Measurements from ENCODE around the gene LTBP1.

LTBP1 gene

GRCh38 chr2:33216508-33217182, 269.9 kb downstream of the LTBP1 start:
- WGBS = 95% methylated on average over 3 of the region's 3 CpGs

GRCh38 chr2:33217406-33217805, 270.7 kb downstream of the LTBP1 start:
- Histone ChIP-seq H3K18ac (ENCODE audit: low read depth in 1 of 2, low read length in 2 of 2) (no peak overlapping the region), H3K14ac (ENCODE audit: low read length in 2 of 2) (no peak overlapping the region), H3K27ac (ENCODE audit: low read length, poor library complexity, severe bottlenecking) (no peak overlapping the region), H3K4me2 (ENCODE audit: low read length, poor library complexity, severe bottlenecking) (no peak overlapping the region), H3K9ac (ENCODE audit: low read length) (no peak overlapping the region), H3K4ac (ENCODE audit: low read depth in 1 of 2, low read length in 2 of 2) (peak overlapping the region in 1 of 2 experiments; percentile 37), H2BK5ac (ENCODE audit: low read depth, low read length, poor library complexity, severe bottlenecking) (no peak overlapping the region), H4K91ac (ENCODE audit: low read length) (no peak overlapping the region), H3K27me3 (ENCODE audit: control insufficient read depth in 1 of 2, insufficient read depth in 1 of 2, low read length in 2 of 2) (no peaks in the 10 kb centered on the region), H3K36me3 (ENCODE audit: control insufficient read depth in 1 of 2, insufficient read depth in 2 of 2, low read depth in 1 of 2, low read length in 2 of 2) (peaks cover 0 to 9% of the 10 kb centered on the region in 2 experiments), H4K8ac (ENCODE audit: low read length) (no peak overlapping the region), H3K4me1 (ENCODE audit: control insufficient read depth, insufficient read depth, low read depth, low read length) (peaks cover 19% of the 10 kb centered on the region), H3K4me3 (ENCODE audit: insufficient read depth in 1 of 2, low read depth in 1 of 2, low read length in 2 of 2) (no peak overlapping the region), H3K9me3 (ENCODE audit: control insufficient read depth, low read length) (no peaks in the 10 kb centered on the region), H2AK5ac (ENCODE audit: low read length, severe bottlenecking) (no peak overlapping the region), H2BK15ac (ENCODE audit: low read depth, poor library complexity, severe bottlenecking) (no peak overlapping the region), H2BK120ac (ENCODE audit: low read depth, low read length) (no peak overlapping the region), H2AFZ (ENCODE audit: low read depth, low read length) (no peak overlapping the region), H3K79me1 (replicated peaks; ENCODE audit: low read length, poor library complexity, severe bottlenecking) (no peaks in the 10 kb centered on the region), H3K23ac (ENCODE audit: low read length in 2 of 2) (no peak overlapping the region), H2BK12ac (ENCODE audit: low read length in 2 of 2) (peak overlapping the region in 1 of 2 experiments; percentile 94)
- no peak for DNase-seq
- 98% methylated on average over 3 of the region's 3 CpGs for WGBS

More at GRCh38 chr2:33216508-33217182, 269.9 kb downstream of the LTBP1 start:
- H3K79me1 ChIP-seq (replicated peaks; ENCODE audit: low read length, poor library complexity, severe bottlenecking) = no peaks in the 10 kb centered on the region
- no peak overlapping the region for H3K23ac ChIP-seq (ENCODE audit: low read length in 2 of 2)
- H3K9ac ChIP-seq (ENCODE audit: low read length) = no peak overlapping the region
- no peak overlapping the region for H2AFZ ChIP-seq (ENCODE audit: low read depth, low read length)
- peak overlapping the region in 1 of 2 experiments; percentile 9 for H3K14ac ChIP-seq (ENCODE audit: low read length in 2 of 2)
- peak overlapping the region; percentile 40 to 83 for H3K4ac ChIP-seq (ENCODE audit: low read depth in 1 of 2, low read length in 2 of 2)
- H3K36me3 ChIP-seq (ENCODE audit: control insufficient read depth in 1 of 2, insufficient read depth in 2 of 2, low read depth in 1 of 2, low read length in 2 of 2) = peaks cover 0 to 3% of the 10 kb centered on the region in 2 experiments
- peak overlapping the region; percentile 0 for H2BK5ac ChIP-seq (ENCODE audit: low read depth, low read length, poor library complexity, severe bottlenecking)
- peak overlapping the region; percentile 31 for H2AK5ac ChIP-seq (ENCODE audit: low read length, severe bottlenecking)
- H3K4me2 ChIP-seq (ENCODE audit: low read length, poor library complexity, severe bottlenecking) = no peak overlapping the region
- no peak overlapping the region for H3K4me3 ChIP-seq (ENCODE audit: insufficient read depth in 1 of 2, low read depth in 1 of 2, low read length in 2 of 2)
- no peak overlapping the region for H2BK15ac ChIP-seq (ENCODE audit: low read depth, poor library complexity, severe bottlenecking)
- H3K27me3 ChIP-seq (ENCODE audit: control insufficient read depth in 1 of 2, insufficient read depth in 1 of 2, low read length in 2 of 2) = no peaks in the 10 kb centered on the region
- peak overlapping the region; percentile 30 for H3K27ac ChIP-seq (ENCODE audit: low read length, poor library complexity, severe bottlenecking)
- H2BK120ac ChIP-seq (ENCODE audit: low read depth, low read length) = peak overlapping the region; percentile 64
- H3K18ac ChIP-seq (ENCODE audit: low read depth in 1 of 2, low read length in 2 of 2) = peak overlapping the region; percentile 46 to 79
- no peak for DNase-seq
- H3K4me1 ChIP-seq (ENCODE audit: control insufficient read depth, insufficient read depth, low read depth, low read length) = peaks cover 19% of the 10 kb centered on the region
- peak overlapping the region; percentile 94 for H4K91ac ChIP-seq (ENCODE audit: low read length)
- peak overlapping the region; percentile 75 to 94 for H2BK12ac ChIP-seq (ENCODE audit: low read length in 2 of 2)
- no peaks in the 10 kb centered on the region for H3K9me3 ChIP-seq (ENCODE audit: control insufficient read depth, low read length)
- peak overlapping the region; percentile 81 for H4K8ac ChIP-seq (ENCODE audit: low read length)

GRCh38 chr2:33219114-33219513, 272.4 kb downstream of the LTBP1 start:
- H4K8ac ChIP-seq (ENCODE audit: low read length) = no peak overlapping the region
- no peak overlapping the region for H3K9ac ChIP-seq (ENCODE audit: low read length)
- H3K18ac ChIP-seq (ENCODE audit: low read depth in 1 of 2, low read length in 2 of 2) = no peak overlapping the region
- H3K4me3 ChIP-seq (ENCODE audit: insufficient read depth in 1 of 2, low read depth in 1 of 2, low read length in 2 of 2) = no peak overlapping the region
- no peak overlapping the region for H2BK120ac ChIP-seq (ENCODE audit: low read depth, low read length)
- H3K4me2 ChIP-seq (ENCODE audit: low read length, poor library complexity, severe bottlenecking) = no peak overlapping the region
- no peak overlapping the region for H2AK5ac ChIP-seq (ENCODE audit: low read length, severe bottlenecking)
- H2BK15ac ChIP-seq (ENCODE audit: low read depth, poor library complexity, severe bottlenecking) = no peak overlapping the region
- peaks cover 16% of the 10 kb centered on the region for H3K4me1 ChIP-seq (ENCODE audit: control insufficient read depth, insufficient read depth, low read depth, low read length)
- no peak overlapping the region for H2AFZ ChIP-seq (ENCODE audit: low read depth, low read length)
- H3K4ac ChIP-seq (ENCODE audit: low read depth in 1 of 2, low read length in 2 of 2) = no peak overlapping the region
- no peaks in the 10 kb centered on the region for H3K9me3 ChIP-seq (ENCODE audit: control insufficient read depth, low read length)
- H3K27ac ChIP-seq (ENCODE audit: low read length, poor library complexity, severe bottlenecking) = no peak overlapping the region
- peaks cover 0 to 24% of the 10 kb centered on the region in 2 experiments for H3K36me3 ChIP-seq (ENCODE audit: control insufficient read depth in 1 of 2, insufficient read depth in 2 of 2, low read depth in 1 of 2, low read length in 2 of 2)
- WGBS = 97% methylated on average over 3 of the region's 4 CpGs
- no peak overlapping the region for H2BK5ac ChIP-seq (ENCODE audit: low read depth, low read length, poor library complexity, severe bottlenecking)
- H3K79me1 ChIP-seq (replicated peaks; ENCODE audit: low read length, poor library complexity, severe bottlenecking) = no peaks in the 10 kb centered on the region
- no peak overlapping the region for H4K91ac ChIP-seq (ENCODE audit: low read length)
- H2BK12ac ChIP-seq (ENCODE audit: low read length in 2 of 2) = no peak overlapping the region
- DNase-seq = no peak
- no peaks in the 10 kb centered on the region for H3K27me3 ChIP-seq (ENCODE audit: control insufficient read depth in 1 of 2, insufficient read depth in 1 of 2, low read length in 2 of 2)
- H3K23ac ChIP-seq (ENCODE audit: low read length in 2 of 2) = no peak overlapping the region
- no peak overlapping the region for H3K14ac ChIP-seq (ENCODE audit: low read length in 2 of 2)

- Histone ChIP-seq H3K4me3 (ENCODE audit: insufficient read depth in 1 of 2, low read depth in 1 of 2, low read length in 2 of 2) (no peak overlapping the region), H3K23ac (ENCODE audit: low read length in 2 of 2) (no peak overlapping the region), H3K27me3 (ENCODE audit: control insufficient read depth in 1 of 2, insufficient read depth in 1 of 2, low read length in 2 of 2) (no peaks in the 10 kb centered on the region), H2BK5ac (ENCODE audit: low read depth, low read length, poor library complexity, severe bottlenecking) (no peak overlapping the region), H3K9ac (ENCODE audit: low read length) (peak overlapping the region; percentile 8), H4K91ac (ENCODE audit: low read length) (no peak overlapping the region), H2AFZ (ENCODE audit: low read depth, low read length) (no peak overlapping the region), H3K27ac (ENCODE audit: low read length, poor library complexity, severe bottlenecking) (no peak overlapping the region), H3K14ac (ENCODE audit: low read length in 2 of 2) (no peak overlapping the region), H2BK120ac (ENCODE audit: low read depth, low read length) (no peak overlapping the region), H2BK15ac (ENCODE audit: low read depth, poor library complexity, severe bottlenecking) (no peak overlapping the region), H3K4me2 (ENCODE audit: low read length, poor library complexity, severe bottlenecking) (no peak overlapping the region), H4K8ac (ENCODE audit: low read length) (no peak overlapping the region), H3K4ac (ENCODE audit: low read depth in 1 of 2, low read length in 2 of 2) (no peak overlapping the region), H3K9me3 (ENCODE audit: control insufficient read depth, low read length) (no peaks in the 10 kb centered on the region), H2AK5ac (ENCODE audit: low read length, severe bottlenecking) (no peak overlapping the region), H3K4me1 (ENCODE audit: control insufficient read depth, insufficient read depth, low read depth, low read length) (peaks cover 13% of the 10 kb centered on the region), H3K36me3 (ENCODE audit: control insufficient read depth in 1 of 2, insufficient read depth in 2 of 2, low read depth in 1 of 2, low read length in 2 of 2) (peaks cover 0 to 25% of the 10 kb centered on the region in 2 experiments), H2BK12ac (ENCODE audit: low read length in 2 of 2) (no peak overlapping the region), H3K79me1 (replicated peaks; ENCODE audit: low read length, poor library complexity, severe bottlenecking) (no peaks in the 10 kb centered on the region), H3K18ac (ENCODE audit: low read depth in 1 of 2, low read length in 2 of 2) (no peak overlapping the region)
- WGBS = 5% methylated on average over 2 of the region's 2 CpGs
- DNase-seq = peak; percentile 80
Observed at GRCh38 chr2:33219850-33220275, 273.1 kb downstream of the LTBP1 start.
